ENCODE data around the gene CHCHD6. TPM values are rescaled to one million over a fixed set of nuclear protein-coding genes. Genes with fewer than 3 reads are reported as not detected.

The CHCHD6 gene
- total RNA-seq, 1 donor from 2014 or later = 13.1 TPM

- no peaks in the 10 kb centered on the region for H3K27me3 Mint-ChIP-seq (ENCODE audit: unreplicated experiment)
- no peaks in the 10 kb centered on the region for H3K9me3 Mint-ChIP-seq (ENCODE audit: unreplicated experiment)
- peaks cover 50% of the 10 kb centered on the region for H3K4me1 Mint-ChIP-seq (ENCODE audit: unreplicated experiment)
- H3K4me3 Mint-ChIP-seq (ENCODE audit: unreplicated experiment) = no peak overlapping the region
- no peak for DNase-seq (ENCODE audit: extremely low spot score, unreplicated experiment)
- H3K27ac Mint-ChIP-seq (ENCODE audit: unreplicated experiment) = no peak overlapping the region
- H3K36me3 Mint-ChIP-seq (ENCODE audit: unreplicated experiment) = no peaks in the 10 kb centered on the region
- TF ChIP-seq CTCF (IDR thresholded peaks at IDR 0.05) = no peak
These were observed 44.9 kb downstream of the CHCHD6 start for GRCh38 chr3:126748701-126749546.

GRCh38 chr3:126749547-126749875 is 45.5 kb downstream of the CHCHD6 start:
- H3K9me3 Mint-ChIP-seq (ENCODE audit: unreplicated experiment) = no peaks in the 10 kb centered on the region
- peaks cover 54% of the 10 kb centered on the region for H3K4me1 Mint-ChIP-seq (ENCODE audit: unreplicated experiment)
- DNase-seq (ENCODE audit: extremely low spot score, unreplicated experiment) = no peak
- no peak overlapping the region for H3K4me3 Mint-ChIP-seq (ENCODE audit: unreplicated experiment)
- TF ChIP-seq CTCF (IDR thresholded peaks at IDR 0.05) = no peak
- H3K27ac Mint-ChIP-seq (ENCODE audit: unreplicated experiment) = no peak overlapping the region
- no peaks in the 10 kb centered on the region for H3K27me3 Mint-ChIP-seq (ENCODE audit: unreplicated experiment)
- H3K36me3 Mint-ChIP-seq (ENCODE audit: unreplicated experiment) = no peaks in the 10 kb centered on the region

- H3K9me3 Mint-ChIP-seq (ENCODE audit: unreplicated experiment) = no peaks in the 10 kb centered on the region
- peak; percentile 76 for DNase-seq (ENCODE audit: extremely low spot score, unreplicated experiment)
- H3K27me3 Mint-ChIP-seq (ENCODE audit: unreplicated experiment) = no peaks in the 10 kb centered on the region
- no peak overlapping the region for H3K27ac Mint-ChIP-seq (ENCODE audit: unreplicated experiment)
- H3K4me1 Mint-ChIP-seq (ENCODE audit: unreplicated experiment) = peaks cover 54% of the 10 kb centered on the region
- TF ChIP-seq CTCF (IDR thresholded peaks at IDR 0.05) = no peak
- H3K4me3 Mint-ChIP-seq (ENCODE audit: unreplicated experiment) = no peak overlapping the region
- H3K36me3 Mint-ChIP-seq (ENCODE audit: unreplicated experiment) = no peaks in the 10 kb centered on the region
These were observed 46.1 kb downstream of the CHCHD6 start for GRCh38 chr3:126749931-126750755.

- Mint-ChIP-seq H3K27me3 (ENCODE audit: unreplicated experiment) (no peaks in the 10 kb centered on the region), H3K36me3 (ENCODE audit: unreplicated experiment) (no peaks in the 10 kb centered on the region), H3K4me3 (ENCODE audit: unreplicated experiment) (no peak overlapping the region), H3K27ac (ENCODE audit: unreplicated experiment) (peak overlapping the region; percentile 66), H3K4me1 (ENCODE audit: unreplicated experiment) (peaks cover 52% of the 10 kb centered on the region), H3K9me3 (ENCODE audit: unreplicated experiment) (no peaks in the 10 kb centered on the region)
- no peak for TF ChIP-seq CTCF (IDR thresholded peaks at IDR 0.05)
- peak; percentile 60 for DNase-seq (ENCODE audit: extremely low spot score, unreplicated experiment)
These were observed 46.7 kb downstream of the CHCHD6 start for GRCh38 chr3:126750756-126751121.
